ENCODE data around the gene FAM83C.

DNA sequence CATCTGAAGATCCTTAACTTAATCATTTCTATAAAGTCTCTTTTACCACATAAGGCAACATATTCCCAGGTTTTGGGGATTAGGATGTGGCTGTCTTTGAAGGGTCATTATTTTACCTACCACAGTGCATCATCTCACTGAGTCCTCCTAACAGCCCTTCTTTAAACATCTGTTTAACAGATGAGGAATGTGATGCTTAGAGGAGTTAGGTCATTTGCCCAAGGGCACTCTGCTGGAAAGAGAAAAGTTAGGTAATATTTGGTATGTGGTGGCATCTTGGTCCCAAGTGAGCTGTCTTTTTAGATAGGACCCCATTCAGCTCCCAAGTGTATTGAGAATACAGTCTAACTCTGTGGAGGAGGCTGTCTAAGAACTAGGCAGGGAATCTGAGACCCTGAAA, 54.7 kb downstream of the FAM83C start:
- no peak for TF ChIP-seq CTCF (conservative IDR thresholded peaks at IDR 0.05; ENCODE audit: low read depth, low read length)
- no peak for TF ChIP-seq EZH2 (IDR thresholded peaks at IDR 0.05; ENCODE audit: borderline replicate concordance, low read depth, low read length, poor library complexity, severe bottlenecking)

All from A673 (cell line).